Neural progenitor cell (in vitro differentiated cells): Measurements from ENCODE around the gene HMOX2.

Experiments used
- EZH2phosphoT487 ChIP-seq: fragments of 200-600 bp; sonication (generic); IDR thresholded peaks from 2 replicates; pipeline ENCODE4 v1.6.1; 2017; ENCODE audit warnings: antibody characterized with exemption
- TF ChIP-seq, protein P1 (sequence below): fragments of 200-600 bp; sonication (generic); IDR thresholded peaks from 2 replicates; pipeline ENCODE4 v1.5.1; 2017; ENCODE audit warnings: antibody characterized with exemption, mild to moderate bottlenecking

DNA sequence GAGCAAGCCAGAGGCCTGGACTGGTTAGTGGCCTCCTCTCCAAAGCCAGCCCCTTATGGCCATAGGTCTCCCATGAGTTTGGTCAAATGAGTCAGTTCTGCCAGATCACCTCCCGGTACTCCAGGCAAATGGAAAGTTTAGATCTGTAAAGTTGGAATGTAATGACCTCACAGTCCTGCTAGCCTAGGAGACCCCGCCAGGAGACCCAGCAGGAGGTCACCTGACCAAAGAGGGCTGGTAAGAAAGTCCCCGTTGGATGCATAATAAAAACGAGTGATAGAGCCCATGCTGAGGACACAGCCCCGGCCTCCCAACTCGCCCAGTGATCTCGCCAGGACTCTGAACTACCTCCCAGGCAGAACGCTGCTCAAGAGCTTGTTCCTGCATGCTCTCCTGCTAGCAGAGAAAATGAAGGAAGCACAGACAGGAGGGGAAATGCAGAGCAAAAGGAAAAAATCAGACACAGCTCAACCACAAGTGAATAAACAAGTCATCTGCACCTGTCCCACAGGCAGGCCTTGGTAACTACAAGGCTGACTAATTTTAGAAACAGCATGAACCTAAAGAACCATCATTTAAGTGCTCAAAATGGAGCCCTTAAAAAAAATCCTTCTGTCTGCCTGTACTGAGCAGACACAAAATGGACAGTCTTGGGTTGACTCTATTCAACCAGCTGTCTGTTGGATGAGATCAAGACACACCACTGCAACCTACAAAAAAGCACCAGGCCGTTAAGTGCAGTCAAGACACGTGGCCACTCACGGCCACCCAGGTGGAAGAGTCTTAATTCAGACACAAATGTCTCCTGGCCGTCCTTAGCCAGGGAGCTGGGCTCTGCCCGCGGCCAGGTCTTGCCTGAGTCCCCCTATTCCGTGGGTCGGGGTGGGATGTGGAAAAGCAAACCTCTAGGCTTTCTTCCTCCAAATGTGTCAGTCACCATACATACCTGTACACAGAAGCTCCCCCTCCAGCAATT is 53.2 kb downstream of the HMOX2 start:
- TF ChIP-seq EZH2phosphoT487 = no peak
- TF ChIP-seq, protein P1, sequence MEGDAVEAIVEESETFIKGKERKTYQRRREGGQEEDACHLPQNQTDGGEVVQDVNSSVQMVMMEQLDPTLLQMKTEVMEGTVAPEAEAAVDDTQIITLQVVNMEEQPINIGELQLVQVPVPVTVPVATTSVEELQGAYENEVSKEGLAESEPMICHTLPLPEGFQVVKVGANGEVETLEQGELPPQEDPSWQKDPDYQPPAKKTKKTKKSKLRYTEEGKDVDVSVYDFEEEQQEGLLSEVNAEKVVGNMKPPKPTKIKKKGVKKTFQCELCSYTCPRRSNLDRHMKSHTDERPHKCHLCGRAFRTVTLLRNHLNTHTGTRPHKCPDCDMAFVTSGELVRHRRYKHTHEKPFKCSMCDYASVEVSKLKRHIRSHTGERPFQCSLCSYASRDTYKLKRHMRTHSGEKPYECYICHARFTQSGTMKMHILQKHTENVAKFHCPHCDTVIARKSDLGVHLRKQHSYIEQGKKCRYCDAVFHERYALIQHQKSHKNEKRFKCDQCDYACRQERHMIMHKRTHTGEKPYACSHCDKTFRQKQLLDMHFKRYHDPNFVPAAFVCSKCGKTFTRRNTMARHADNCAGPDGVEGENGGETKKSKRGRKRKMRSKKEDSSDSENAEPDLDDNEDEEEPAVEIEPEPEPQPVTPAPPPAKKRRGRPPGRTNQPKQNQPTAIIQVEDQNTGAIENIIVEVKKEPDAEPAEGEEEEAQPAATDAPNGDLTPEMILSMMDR = no peak
